GM04503 (cell line): Measurements from ENCODE around the gene HAUS7.

Experiments
- DNase-seq: peaks from one replicate; pipeline ENCODE4 v3.0.0-alpha.2; 2012; ENCODE audit warnings: low read depth

Gene HAUS7

GRCh38 chrX:153455571-153455970 lies 14.8 kb downstream of the HAUS7 start:
- DNase-seq: no peak

GRCh38 chrX:153454901-153455550 lies 15.3 kb downstream of the HAUS7 start:
- DNase-seq: no peak

GRCh38 chrX:153450949-153451277 lies 19.5 kb downstream of the HAUS7 start:
- DNase-seq: no peak

- no peak for DNase-seq
Observed at GRCh38 chrX:153450114-153450948, 20.0 kb downstream of the HAUS7 start.

GRCh38 chrX:153449368-153450113 lies 20.8 kb downstream of the HAUS7 start:
- DNase-seq: no peak

- no peak for DNase-seq
Observed at GRCh38 chrX:153448556-153449367, 21.6 kb downstream of the HAUS7 start.

GRCh38 chrX:153447581-153447960 lies 22.8 kb downstream of the HAUS7 start:
- no peak for DNase-seq

GRCh38 chrX:153446950-153447580 lies 23.3 kb downstream of the HAUS7 start:
- DNase-seq: no peak

- no peak for DNase-seq
Observed at GRCh38 chrX:153446636-153446936, 23.8 kb downstream of the HAUS7 start.

- DNase-seq: no peak
Observed at GRCh38 chrX:153445856-153446635, 24.3 kb downstream of the HAUS7 start, which contains the start of gene TREX2. TSS of gene TREX2 (minus strand) at chrX:153446056. CDS start at chrX:153445430, 626 bp downstream.

GRCh38 chrX:153445106-153445855 lies 25.1 kb downstream of the HAUS7 start:
- no peak for DNase-seq

- no peak for DNase-seq
Observed at GRCh38 chrX:153444333-153445011, 25.9 kb downstream of the HAUS7 start.

GRCh38 chrX:153443476-153444332 lies 26.7 kb downstream of the HAUS7 start:
- no peak for DNase-seq

GRCh38 chrX:153442463-153442862 lies 27.9 kb downstream of the HAUS7 start:
- DNase-seq: no peak

- no peak for DNase-seq
Observed at GRCh38 chrX:153441981-153442380, 28.4 kb downstream of the HAUS7 start.

- no peak for DNase-seq
Observed at GRCh38 chrX:153441296-153441695, 29.1 kb downstream of the HAUS7 start.

- no peak for DNase-seq
Observed at GRCh38 chrX:153440556-153441135, 29.7 kb downstream of the HAUS7 start.

GRCh38 chrX:153439977-153440376 lies 30.4 kb downstream of the HAUS7 start:
- no peak for DNase-seq
